Tibial artery (tissue), 4 donors: ENCODE results near the gene ZNF529.

Source experiments
- DNase-seq, 2 donors: peaks; one replicate each; pipeline ENCODE4 v3.0.0-alpha.2; 2019
- H3K27ac ChIP-seq, 2 donors: fragments of 200-600 bp; sonication (generic) in 1 of 2; 1 replicate in 1 of 2; 2 replicates in 1 of 2; pipeline ENCODE4 v1.5.1; 2018 to 2019; ENCODE audit warnings: mild to moderate bottlenecking in 1 of 2
- H3K27me3 ChIP-seq, 2 donors: fragments of 200-600 bp; sonication (generic) in 1 of 2; one replicate each; pipeline versions ENCODE4 v1.5.1 to v1.6.0; 2016 to 2019
- H3K36me3 ChIP-seq, 3 donors: fragments of 200-600 bp; sonication (generic) in 2 of 3; one replicate each; pipeline ENCODE4 v1.5.1; 2016 to 2019; ENCODE audit warnings: mild to moderate bottlenecking in 2 of 3
- H3K4me1 ChIP-seq, 4 donors: fragments of 200-600 bp; sonication (generic) in 2 of 4; 1 replicate in 3 of 4; 2 replicates in 1 of 4; pipeline ENCODE4 v1.5.1; 2016 to 2019
- H3K4me3 ChIP-seq, 2 donors: fragments of 200-600 bp; sonication (generic) in 1 of 2; 1 replicate in 1 of 2; 2 replicates in 1 of 2; pipeline ENCODE4 v1.5.1; 2018 to 2019; ENCODE audit warnings: mild to moderate bottlenecking in 2 of 2
- H3K9me3 ChIP-seq, 3 donors: fragments of 200-600 bp; sonication (generic) in 1 of 3; one replicate each; pipeline ENCODE4 v1.5.1; 2016 to 2019
- intact Hi-C: fragments of 100-400 bp; cut with DNase I; formaldehyde crosslinking; loops from one replicate; pipeline ENCODE4 v1.15.0; 2023; ENCODE audit warnings: low total_unique reads
- TF ChIP-seq, protein P1 (sequence below), 2 experiments: fragments of 200-600 bp in 1 of 2; fragments of 450-650 bp in 1 of 2; IDR thresholded peaks; one replicate each; pipeline ENCODE4 v1.5.1; 2017 to 2019; ENCODE audit warnings: antibody characterized with exemption in 2 of 2, mild to moderate bottlenecking in 1 of 2, moderate library complexity in 1 of 2

The ZNF529 gene

DNA sequence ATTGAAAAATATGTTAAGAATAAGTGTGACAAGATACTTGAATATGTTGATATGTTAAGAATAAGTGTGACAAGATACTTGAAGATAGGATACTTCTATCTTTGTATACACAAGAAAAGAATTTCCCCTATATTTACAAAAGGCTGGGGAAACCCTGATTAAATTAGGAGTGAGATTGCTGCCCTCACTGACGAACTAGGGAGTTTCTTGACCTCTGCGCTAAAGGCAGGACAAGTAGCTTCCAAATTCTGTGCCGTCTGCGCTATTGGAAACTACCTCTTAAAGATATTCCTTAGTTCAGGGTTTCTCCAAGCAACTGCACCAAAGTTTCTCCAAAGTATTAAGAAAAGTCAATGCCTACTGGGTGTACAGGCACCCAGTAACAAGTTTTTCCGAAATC is 45.8 kb downstream of the ZNF529 start:
- peaks cover 3 to 49% (median 25%) of the 10 kb centered on the region in 3 donors for H3K9me3 ChIP-seq
- H3K27me3 ChIP-seq: no peaks in the 10 kb centered on the region
- peak overlapping the region; percentile 79 to 92 for H3K27ac ChIP-seq
- DNase-seq: no peak
- peaks cover 0 to 22% (median 16%) of the 10 kb centered on the region in 4 donors for H3K4me1 ChIP-seq
- H3K4me3 ChIP-seq: peak overlapping the region; percentile 63 to 73
- H3K36me3 ChIP-seq: peaks cover 31 to 44% (median 43%) of the 10 kb centered on the region in 3 donors
- TF ChIP-seq, protein P1, sequence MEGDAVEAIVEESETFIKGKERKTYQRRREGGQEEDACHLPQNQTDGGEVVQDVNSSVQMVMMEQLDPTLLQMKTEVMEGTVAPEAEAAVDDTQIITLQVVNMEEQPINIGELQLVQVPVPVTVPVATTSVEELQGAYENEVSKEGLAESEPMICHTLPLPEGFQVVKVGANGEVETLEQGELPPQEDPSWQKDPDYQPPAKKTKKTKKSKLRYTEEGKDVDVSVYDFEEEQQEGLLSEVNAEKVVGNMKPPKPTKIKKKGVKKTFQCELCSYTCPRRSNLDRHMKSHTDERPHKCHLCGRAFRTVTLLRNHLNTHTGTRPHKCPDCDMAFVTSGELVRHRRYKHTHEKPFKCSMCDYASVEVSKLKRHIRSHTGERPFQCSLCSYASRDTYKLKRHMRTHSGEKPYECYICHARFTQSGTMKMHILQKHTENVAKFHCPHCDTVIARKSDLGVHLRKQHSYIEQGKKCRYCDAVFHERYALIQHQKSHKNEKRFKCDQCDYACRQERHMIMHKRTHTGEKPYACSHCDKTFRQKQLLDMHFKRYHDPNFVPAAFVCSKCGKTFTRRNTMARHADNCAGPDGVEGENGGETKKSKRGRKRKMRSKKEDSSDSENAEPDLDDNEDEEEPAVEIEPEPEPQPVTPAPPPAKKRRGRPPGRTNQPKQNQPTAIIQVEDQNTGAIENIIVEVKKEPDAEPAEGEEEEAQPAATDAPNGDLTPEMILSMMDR (IDR thresholded peaks at IDR 0.05): no peak
- intact Hi-C loops: no loop called here

DNA sequence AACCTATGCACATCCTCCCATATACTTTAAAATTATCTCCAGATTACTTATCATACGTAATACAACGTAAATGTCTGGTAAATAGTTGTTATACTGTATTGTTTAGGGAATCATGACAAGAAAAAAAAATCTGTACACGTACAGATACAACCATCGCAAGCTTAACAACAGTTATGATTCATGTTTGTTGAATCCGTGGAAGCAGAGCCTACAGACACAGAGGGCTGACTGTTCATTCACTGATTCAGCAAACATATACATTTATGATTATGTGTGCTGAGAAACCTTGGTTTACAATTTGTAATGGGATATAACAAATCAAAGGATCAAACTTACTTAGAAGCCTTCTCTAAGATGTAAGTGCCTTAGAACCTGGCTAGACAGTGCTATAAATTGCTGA is 46.5 kb downstream of the ZNF529 start:
- H3K27ac ChIP-seq: no peak overlapping the region
- H3K27me3 ChIP-seq: no peaks in the 10 kb centered on the region
- TF ChIP-seq, protein P1 (IDR thresholded peaks at IDR 0.05): no peak
- peaks cover 3 to 50% (median 33%) of the 10 kb centered on the region in 3 donors for H3K9me3 ChIP-seq
- H3K36me3 ChIP-seq: peaks cover 38 to 48% (median 47%) of the 10 kb centered on the region in 3 donors
- peaks cover 0 to 22% (median 16%) of the 10 kb centered on the region in 4 donors for H3K4me1 ChIP-seq
- H3K4me3 ChIP-seq: no peak overlapping the region
- no peak for DNase-seq
- intact Hi-C loops: no loop called here

DNA sequence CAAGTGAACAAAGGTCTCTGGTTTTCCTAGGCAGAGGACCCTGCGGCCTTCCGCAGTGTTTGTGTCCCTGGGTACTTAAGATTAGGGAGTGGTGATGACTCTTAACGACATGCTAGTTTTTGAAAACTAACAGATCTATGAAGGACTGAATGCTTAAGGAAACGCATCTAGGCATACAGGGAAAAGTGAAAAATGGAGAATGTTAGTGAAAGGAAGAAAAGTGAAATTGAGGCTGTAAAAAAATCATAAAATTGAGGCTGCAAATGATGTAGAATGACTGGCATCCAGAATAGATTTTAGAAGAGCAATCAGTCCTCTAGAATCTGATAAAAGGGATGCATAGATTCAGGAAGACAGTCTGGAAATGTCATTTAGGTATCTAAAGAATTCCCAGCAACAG is 48.5 kb downstream of the ZNF529 start:
- Histone ChIP-seq H3K4me1 (peaks cover 0 to 22% (median 16%) of the 10 kb centered on the region in 4 donors), H3K27ac (no peak overlapping the region), H3K9me3 (peaks cover 3 to 63% (median 46%) of the 10 kb centered on the region in 3 donors), H3K36me3 (peaks cover 57 to 67% (median 63%) of the 10 kb centered on the region in 3 donors), H3K27me3 (no peaks in the 10 kb centered on the region), H3K4me3 (no peak overlapping the region)
- TF ChIP-seq, protein P1 (IDR thresholded peaks at IDR 0.05): no peak
- DNase-seq: no peak
- intact Hi-C loops: no loop called here

DNA sequence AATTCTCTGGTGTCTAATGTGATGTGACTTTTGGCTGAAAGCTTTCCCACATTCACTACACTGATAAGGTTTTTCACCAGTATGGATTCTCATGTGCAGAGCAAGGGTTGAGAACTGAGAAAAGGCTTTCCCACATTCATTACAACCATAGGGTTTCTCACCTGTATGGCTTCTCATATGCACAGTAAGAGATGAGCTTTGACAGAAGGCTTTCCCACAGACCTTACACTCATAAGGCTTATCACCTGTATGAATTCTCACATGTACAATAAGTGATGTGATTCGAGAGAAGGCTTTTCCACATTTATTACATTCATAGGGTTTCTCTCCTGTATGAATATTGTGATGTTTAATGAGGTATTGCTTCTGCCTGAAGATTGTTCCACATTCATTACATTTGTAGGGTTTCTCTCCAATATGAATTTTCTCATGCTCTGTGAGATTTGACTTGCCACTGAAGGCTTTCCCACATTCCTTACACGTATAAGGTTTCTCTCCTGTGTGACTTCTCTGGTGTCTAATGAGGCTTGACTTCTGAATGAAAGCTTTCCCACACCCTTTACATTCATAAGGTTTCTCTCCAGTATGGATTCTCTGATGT is 59.0 kb downstream of the ZNF529 start:
- DNase-seq: no peak
- Histone ChIP-seq H3K9me3 (peaks cover 35 to 99% (median 97%) of the 10 kb centered on the region in 3 donors), H3K4me1 (no peaks in the 10 kb centered on the region), H3K27me3 (no peaks in the 10 kb centered on the region), H3K36me3 (peaks cover 63 to 96% (median 94%) of the 10 kb centered on the region in 3 donors), H3K27ac (no peak overlapping the region), H3K4me3 (no peak overlapping the region)
- intact Hi-C loops: no loop called here
- TF ChIP-seq, protein P1 (IDR thresholded peaks at IDR 0.05): no peak

DNA sequence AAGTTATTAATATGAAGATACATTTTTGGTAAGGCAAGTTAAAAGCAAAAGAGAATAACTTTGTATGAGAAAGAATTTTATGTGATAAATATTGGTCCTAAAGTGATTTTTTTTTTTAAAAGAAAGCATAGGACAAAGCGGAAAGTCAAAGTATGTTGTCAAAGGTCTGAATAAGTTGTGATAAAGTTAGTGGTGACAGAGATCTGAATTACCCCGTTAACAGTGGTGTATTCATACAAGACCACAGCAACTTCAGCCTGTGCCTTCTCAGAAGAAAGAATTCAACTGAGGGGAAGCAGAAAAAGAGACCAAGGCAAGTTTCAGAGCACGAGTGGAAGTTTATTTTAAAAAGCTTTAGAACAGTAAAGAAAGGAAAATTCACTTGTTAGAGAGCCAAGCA is 64.8 kb downstream of the ZNF529 start:
- H3K4me3 ChIP-seq: no peak overlapping the region
- H3K9me3 ChIP-seq: peaks cover 17 to 99% (median 86%) of the 10 kb centered on the region in 3 donors
- peaks cover 7 to 68% (median 44%) of the 10 kb centered on the region in 3 donors for H3K36me3 ChIP-seq
- TF ChIP-seq, protein P1 (IDR thresholded peaks at IDR 0.05): no peak
- H3K4me1 ChIP-seq: no peaks in the 10 kb centered on the region
- no peak for DNase-seq
- H3K27ac ChIP-seq: no peak overlapping the region
- intact Hi-C loops: no loop called here
- H3K27me3 ChIP-seq: no peaks in the 10 kb centered on the region
